ENCODE measurements around the gene IFI27. TPM values are rescaled to one million over a fixed set of nuclear protein-coding genes. Genes with fewer than 3 reads are reported as not detected.
"Not testable (repeated sequence)": the region's sequence is repeated elsewhere in the genome, so short reads cannot be mapped to it uniquely, and the experiment has no call there.

Gene IFI27
- polyA plus RNA-seq, 12 donors = 1.4 to 5.7 (median 3.1) TPM; not detected in 2

DNA sequence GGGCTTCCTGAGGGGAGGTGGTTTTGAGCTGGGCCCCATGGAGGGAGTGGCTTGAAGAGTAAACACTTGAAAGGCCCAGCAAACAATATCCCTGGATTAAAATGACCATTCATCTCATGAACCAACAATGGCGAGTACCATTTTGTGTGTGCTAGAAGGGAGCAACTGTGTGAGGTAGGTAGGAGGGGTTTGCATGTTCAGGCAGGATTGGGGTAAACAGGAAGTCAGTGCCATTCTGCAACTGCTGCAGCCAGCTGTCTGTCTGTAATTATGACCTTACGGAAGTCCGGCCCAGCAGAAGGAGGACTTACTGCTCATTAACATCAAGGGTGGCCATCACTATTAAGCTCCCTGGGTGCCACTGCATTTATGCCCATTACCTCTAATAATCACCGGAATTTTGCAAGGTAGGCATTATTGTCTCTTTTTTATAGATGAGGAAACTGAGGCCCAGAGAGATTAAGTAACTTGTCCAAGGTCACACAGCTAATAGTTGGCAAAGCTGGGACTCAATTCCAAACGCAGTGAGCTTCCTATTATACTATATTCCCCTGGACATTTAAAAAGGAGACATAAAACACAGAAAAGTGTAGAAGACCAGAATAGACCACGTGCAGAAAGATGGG lies 35.5 kb downstream of the IFI27 start:
- DNase-seq = no peak

DNA sequence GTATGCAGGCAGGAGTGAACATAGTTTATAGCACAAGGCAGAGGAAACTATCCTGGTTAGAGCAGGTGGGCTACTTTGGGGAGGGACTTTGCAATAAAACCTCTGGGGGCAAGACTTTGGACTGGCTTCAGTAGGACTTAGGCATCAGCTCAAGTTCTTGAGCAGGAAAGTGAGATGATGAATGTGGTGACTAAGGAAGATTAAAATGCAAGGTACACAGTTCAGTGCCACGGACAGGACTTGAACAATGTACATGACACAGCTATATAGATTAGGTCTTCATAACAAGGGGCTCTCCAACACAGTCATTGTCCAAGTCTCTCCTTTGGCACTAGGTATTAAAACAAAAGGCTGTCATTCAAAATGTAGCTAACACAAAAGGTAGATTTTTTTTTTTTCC lies 42.1 kb downstream of the IFI27 start:
- DNase-seq = no peak

DNA sequence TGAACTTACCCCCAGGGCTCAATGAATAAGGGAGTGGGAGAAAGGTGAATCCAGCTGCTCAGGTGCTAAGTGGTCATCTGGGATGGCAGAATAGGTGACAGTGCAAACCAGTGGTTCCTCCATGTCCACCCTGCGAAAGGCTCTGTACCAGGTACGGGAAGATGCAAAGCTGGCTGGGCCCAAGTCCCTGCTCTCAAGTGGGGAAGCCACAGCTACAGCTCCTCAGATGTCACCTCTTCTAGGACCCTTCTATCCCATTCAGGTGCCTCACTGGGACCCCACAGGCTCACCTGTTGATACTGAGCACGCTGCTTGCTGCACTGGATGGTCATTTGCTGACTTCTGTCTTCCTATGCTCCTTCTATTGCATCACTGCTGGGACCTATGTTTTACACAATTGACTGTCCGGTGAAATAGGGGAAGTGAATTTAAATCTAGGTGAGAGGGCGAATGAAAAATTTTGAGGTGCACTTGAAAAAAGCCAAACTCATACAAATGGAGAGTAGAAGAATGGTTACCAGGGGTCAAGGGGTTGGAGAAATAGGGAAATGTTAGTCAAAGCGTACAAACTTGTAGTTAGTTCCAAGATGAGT lies 43.3 kb downstream of the IFI27 start:
- DNase-seq = no peak

DNA sequence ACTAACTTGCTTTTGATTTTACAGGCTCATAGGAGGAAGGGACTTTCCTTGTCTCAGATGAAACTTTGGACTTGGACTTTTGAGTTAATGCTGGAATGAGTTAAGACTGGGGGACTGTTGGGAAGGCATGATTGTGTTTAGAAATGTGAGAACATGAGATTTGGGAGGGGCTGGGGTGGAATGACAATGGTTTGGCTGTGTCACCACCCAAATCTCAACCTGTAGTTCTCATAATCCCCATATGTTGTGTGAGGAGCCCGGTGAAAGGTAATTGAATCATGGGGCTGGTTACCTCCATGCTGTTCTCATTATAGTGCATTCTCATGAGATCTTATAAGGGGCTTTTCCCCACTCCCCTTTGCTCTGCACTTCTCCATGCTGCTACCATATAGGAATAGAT lies 45.6 kb downstream of the IFI27 start:
- not testable (repeated sequence) for DNase-seq

DNA sequence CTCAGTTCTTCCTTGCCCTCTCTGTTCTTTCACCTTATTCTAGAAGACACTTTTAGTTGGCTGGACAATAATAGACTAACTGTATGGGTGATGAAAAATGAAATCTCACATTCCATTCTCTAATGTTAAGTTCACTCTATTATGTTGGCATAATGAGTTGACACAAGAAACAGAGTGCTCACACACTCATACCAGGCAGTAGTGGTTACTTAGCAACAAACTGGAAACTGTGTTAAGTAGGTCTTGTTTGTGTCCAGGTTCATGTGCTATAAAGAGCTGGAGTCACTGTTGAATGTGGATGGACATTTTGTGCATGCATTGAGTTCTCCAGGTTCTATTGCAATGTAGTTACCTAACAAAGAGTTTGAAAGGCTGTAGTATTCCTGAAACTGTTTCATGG lies 46.7 kb downstream of the IFI27 start:
- DNase-seq = no peak

DNA sequence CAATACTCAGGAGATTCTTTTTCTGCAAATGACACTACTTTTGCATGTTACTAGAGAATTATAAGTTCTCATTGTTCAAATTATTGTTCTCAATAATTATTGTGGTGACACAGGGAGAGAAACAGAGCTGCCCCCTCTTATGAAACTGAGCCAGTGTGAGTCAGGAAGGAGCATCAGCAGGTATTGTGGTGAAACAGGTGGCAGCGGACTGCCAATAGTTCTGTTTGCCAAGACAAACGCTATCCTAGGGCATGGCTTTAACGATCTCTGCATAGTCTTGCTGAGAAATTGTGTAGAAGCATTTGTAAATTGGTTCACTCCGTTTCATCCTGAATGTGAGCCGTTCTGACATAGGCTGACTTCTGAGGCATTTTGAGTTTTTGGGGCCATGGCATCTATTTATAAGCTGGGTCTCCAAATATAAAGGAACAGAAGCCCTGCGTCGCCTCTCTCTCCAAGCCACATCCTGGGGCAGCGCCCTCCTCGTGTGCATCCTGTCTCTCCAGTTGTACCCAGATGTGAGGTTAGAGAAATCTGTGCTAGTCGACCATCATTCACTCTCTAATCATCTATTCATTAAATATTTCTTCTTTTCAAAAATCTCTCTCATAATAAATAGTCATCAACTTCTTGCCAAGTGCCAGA lies 47.8 kb downstream of the IFI27 start:
- DNase-seq = no peak

DNA sequence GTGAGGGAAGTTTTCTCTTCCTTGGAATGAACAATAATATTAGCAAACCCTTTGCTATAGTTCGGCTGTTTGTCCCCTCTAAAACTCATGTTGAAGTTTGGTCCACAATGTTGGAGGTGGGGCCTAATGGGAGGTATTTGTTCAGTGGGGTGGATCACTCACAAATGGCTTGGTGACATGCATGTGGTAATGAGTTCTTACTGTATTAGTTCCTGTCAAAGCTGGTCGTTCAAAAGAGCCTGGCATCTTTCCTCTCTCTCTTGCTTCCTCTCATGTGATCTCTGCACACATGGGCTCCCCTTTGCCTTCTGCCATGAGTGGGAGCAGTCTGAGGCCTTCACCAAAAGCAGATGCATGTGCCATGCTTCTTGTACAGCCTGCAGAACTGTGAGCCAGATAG lies 50.5 kb downstream of the IFI27 start:
- DNase-seq = no peak

DNA sequence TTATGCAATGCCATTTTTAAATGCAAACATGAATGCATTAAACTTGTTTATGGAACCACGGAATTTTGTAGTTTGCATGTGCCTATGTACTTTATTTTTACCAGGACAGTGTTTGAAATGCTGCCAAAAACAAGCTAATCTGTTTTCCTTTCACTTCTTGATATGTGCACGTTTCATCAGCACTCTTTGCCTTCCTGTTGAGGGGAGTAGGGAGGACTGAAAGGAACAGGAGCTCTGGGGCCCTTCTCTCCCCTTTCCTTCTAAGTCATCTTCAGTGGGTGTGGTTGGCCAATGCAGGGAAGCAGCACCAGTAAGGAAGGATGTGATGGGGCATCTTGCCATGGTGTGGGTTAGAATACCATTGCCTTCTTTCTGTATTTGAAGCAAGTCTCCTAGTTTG lies 51.4 kb downstream of the IFI27 start:
- DNase-seq = no peak

DNA sequence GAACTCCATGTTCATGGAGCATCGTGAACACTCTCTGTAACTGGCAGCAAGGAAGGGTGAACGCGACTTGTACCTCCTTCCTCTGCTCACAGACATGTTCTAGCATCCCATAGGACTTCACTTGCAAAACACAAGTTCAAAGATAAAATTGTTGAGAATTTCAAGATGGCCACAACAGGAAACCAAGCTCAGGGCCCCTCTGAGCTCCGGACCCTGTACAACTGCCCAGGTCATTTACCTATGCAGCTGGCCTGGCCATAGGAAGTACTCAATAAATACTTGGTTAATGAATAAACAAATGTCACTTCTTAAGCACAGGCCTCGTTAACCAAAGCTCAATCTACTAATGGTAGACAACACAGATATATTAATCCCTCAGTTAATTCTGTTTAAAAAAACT lies 51.9 kb downstream of the IFI27 start:
- DNase-seq = no peak

DNA sequence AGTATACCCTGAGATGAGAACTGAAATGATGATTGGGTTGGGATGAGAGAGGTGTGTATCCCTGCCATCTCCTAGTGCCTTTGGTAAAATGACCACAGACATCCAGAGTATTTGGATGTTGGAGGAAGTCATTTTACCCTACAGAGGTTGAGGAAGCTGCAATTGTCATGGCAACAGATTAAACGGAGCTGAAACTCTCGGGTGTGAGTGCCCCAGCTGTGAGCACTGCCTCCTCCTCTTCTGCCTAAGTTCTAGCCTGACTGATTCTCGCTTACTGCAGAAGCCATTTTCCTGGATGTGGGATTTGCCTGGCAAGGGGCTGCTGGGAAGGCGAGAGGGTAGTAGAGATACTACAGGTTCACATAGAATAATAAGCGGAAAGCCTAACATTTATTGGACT lies 53.3 kb downstream of the IFI27 start:
- no peak for DNase-seq

DNA sequence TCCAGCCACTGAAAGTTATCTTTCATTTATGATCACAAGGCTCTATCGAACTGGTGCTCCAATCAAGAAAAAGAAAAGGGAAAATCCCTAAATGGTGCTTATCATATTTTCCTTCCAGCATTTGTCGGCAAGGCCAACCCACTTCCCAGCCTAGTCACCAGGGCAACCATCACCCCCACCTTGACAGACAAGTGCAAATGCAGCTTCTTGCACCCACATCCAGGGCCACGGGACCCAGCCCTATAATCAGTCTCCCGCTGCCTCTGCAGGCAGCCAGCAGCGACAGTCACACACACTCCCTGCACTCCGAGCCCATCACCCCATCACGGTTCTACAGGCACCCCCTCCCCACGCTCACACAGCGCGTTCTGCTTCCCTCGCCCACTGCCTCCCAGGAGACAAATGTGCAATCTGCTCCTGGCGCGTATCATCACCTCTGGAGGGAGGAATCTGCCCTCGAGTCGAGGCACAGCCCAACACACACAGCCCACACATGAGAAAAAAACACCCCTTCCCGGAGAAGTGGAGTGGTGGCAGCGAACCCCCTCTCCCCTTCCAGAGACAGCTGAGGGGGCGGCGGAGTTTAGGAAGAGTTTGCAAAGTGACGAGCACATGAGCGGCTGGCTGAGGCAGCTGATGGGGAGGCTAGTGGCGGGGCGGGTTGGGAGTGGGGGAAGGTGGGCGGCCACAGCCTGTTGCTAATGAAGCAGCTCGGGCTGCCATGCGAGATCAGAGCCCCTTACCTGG lies 54.3 kb downstream of the IFI27 start:
- no peak for DNase-seq

DNA sequence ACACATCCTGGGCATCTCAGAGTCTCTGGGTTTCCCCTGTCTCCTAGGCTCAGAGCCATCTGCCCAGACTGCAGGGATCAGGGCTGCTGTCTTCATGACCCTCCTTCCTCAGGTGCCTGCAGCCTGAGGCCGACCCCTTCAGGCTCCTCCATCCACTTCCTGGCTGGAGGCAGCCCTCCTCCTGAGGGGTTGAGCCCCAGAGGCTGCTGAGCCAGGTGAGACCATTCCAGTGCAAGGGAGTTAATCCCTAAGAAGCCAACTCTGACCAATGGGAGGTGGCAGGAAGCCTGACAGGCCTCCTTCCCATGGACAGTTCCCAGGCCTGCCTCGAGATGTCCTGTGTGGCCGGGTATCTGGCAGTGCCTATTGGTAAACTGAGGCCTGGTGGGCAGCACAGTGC lies 55.2 kb downstream of the IFI27 start:
- no peak for DNase-seq

Other genes starting within 250 kb of the IFI27 start
- gene FAM181A, start 183.4 kb upstream of the IFI27 start, polyA plus RNA-seq (ENCODE audit: insufficient read length in 12 of 12) = under 1 TPM in 5 of 12 donors, not detected in 7; 0.09 to 0.22 (median 0.13) TPM
- 10 to 100 TPM in 11 of 12 donors, not detected in 1; 10.5 to 37.9 (median 26.4) TPM for gene ASB2, start 134.2 kb upstream of the IFI27 start, polyA plus RNA-seq (ENCODE audit: insufficient read length in 12 of 12)
- gene CCDC197, start 113.4 kb upstream of the IFI27 start, polyA plus RNA-seq (ENCODE audit: insufficient read length in 12 of 12) = under 1 TPM in 6 of 12 donors, not detected in 6; 0.09 to 0.36 (median 0.23) TPM
- gene OTUB2, start 84.4 kb upstream of the IFI27 start, polyA plus RNA-seq (ENCODE audit: insufficient read length in 12 of 12) = 1 to 10 TPM in 3 of 12 donors, under 1 TPM in 7, not detected in 2; 0.48 to 1.9 (median 0.92) TPM
- 100 to 1,000 TPM in 4 of 12 donors, 10 to 100 TPM in 7, not detected in 1; 86.0 to 163 (median 93.9) TPM for gene DDX24, start 29.5 kb upstream of the IFI27 start, polyA plus RNA-seq (ENCODE audit: insufficient read length in 12 of 12)
- gene IFI27L1, start 29.4 kb upstream of the IFI27 start, polyA plus RNA-seq (ENCODE audit: insufficient read length in 12 of 12) = 10 to 100 TPM in 11 of 12 donors, not detected in 1; 10.7 to 69.1 (median 15.5) TPM
- gene IFI27L2, start 18.9 kb downstream of the IFI27 start, polyA plus RNA-seq (ENCODE audit: insufficient read length in 12 of 12) = 10 to 100 TPM in 9 of 12 donors, 1 to 10 TPM in 2, not detected in 1; 7.6 to 29.5 (median 12.5) TPM
- under 1 TPM in 8 of 12 donors, not detected in 4; 0.10 to 0.30 (median 0.19) TPM for gene PPP4R4, start 63.6 kb downstream of the IFI27 start, polyA plus RNA-seq (ENCODE audit: insufficient read length in 12 of 12)
- gene SERPINA10, start 182.5 kb downstream of the IFI27 start, polyA plus RNA-seq (ENCODE audit: insufficient read length in 12 of 12) = under 1 TPM in 6 of 12 donors, not detected in 6; 0.03 to 0.43 (median 0.04) TPM
- under 1 TPM in 2 of 12 donors, not detected in 10; 0.21 to 0.86 TPM for gene SERPINA6, start 212.6 kb downstream of the IFI27 start, polyA plus RNA-seq (ENCODE audit: insufficient read length in 12 of 12)

Measured in muscle of arm (tissue), 12 donors.